Fibroblast of the aortic adventitia (primary cell): Measurements from ENCODE around the gene CCDC12. TPM values are rescaled to one million over a fixed set of nuclear protein-coding genes. Genes with fewer than 3 reads are reported as not detected.
"Not testable (repeated sequence)": the region's sequence is repeated elsewhere in the genome, so short reads cannot be mapped to it uniquely, and the experiment has no call there.

Experiments used
- DNase-seq: peaks from one replicate; pipeline ENCODE4 v3.0.0-alpha.2; 2010; ENCODE audit warnings: low read depth
- H3K4me3 ChIP-seq: 2 replicates; pipeline ENCODE4 v1.5.1; 2011; ENCODE audit warnings: low read depth, mild to moderate bottlenecking, control low read depth, low read length, moderate library complexity
- total RNA-seq: library from RNA; depleted of rRNA; stranded (reverse); fragments of >200 nt; gene quantifications from 2 replicates; pipeline ENCODE4 v1.2.3, GENCODE V29; 2012; ENCODE audit warnings: low replicate concordance
- TF ChIP-seq, protein P1 (sequence below): IDR thresholded peaks from 2 replicates; pipeline ENCODE4 v1.5.1; 2011; ENCODE audit warnings: mild to moderate bottlenecking, low read length, control low read depth, inconsistent platforms; ENCODE audit not compliant: insufficient read depth

The CCDC12 gene
- total RNA-seq, 1 donor, result 21.6 TPM

DNA sequence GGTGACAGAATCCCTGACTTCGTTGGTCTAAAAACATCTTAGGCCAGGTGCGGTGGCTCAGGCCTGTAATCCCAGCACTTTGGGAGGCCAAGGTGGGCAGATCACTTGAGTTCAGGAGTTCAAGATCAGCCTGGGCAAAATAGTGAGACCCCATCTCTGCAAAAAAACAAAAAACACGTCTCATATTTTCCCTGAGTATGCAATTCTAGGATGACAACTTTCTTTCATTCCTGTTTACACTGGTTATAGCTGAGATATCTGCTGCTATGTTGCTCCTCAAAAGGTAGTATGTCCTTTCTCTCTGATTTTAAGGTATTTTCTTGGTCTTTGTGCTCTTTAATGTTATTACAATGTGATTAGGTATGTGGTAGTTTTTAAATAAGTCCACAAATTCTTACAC, 59.7 kb downstream of the CCDC12 start:
- no peak for DNase-seq
- TF ChIP-seq, protein P1, sequence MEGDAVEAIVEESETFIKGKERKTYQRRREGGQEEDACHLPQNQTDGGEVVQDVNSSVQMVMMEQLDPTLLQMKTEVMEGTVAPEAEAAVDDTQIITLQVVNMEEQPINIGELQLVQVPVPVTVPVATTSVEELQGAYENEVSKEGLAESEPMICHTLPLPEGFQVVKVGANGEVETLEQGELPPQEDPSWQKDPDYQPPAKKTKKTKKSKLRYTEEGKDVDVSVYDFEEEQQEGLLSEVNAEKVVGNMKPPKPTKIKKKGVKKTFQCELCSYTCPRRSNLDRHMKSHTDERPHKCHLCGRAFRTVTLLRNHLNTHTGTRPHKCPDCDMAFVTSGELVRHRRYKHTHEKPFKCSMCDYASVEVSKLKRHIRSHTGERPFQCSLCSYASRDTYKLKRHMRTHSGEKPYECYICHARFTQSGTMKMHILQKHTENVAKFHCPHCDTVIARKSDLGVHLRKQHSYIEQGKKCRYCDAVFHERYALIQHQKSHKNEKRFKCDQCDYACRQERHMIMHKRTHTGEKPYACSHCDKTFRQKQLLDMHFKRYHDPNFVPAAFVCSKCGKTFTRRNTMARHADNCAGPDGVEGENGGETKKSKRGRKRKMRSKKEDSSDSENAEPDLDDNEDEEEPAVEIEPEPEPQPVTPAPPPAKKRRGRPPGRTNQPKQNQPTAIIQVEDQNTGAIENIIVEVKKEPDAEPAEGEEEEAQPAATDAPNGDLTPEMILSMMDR, result no peak
- no peak overlapping the region for H3K4me3 ChIP-seq

DNA sequence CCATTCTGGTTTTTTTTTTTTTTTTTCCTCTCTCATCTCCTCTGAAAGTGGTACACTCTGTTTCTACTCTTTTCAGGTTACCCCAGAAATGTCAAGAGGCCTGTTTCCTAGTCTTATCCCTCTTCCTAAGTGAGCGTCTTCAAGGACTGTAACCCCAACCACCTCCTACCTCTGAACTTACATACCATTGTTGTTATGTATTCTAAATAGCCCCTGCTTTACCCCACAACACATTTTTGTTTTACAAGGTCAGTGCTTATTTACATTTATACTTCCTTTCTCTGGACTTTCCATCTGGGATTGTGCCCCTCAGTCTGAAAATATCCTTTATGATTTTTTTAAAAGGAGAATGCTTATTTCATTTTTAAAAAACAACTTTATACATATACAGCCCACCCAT, 60.3 kb downstream of the CCDC12 start:
- H3K4me3 ChIP-seq, result no peak overlapping the region
- DNase-seq, result no peak
- TF ChIP-seq, protein P1, result no peak

DNA sequence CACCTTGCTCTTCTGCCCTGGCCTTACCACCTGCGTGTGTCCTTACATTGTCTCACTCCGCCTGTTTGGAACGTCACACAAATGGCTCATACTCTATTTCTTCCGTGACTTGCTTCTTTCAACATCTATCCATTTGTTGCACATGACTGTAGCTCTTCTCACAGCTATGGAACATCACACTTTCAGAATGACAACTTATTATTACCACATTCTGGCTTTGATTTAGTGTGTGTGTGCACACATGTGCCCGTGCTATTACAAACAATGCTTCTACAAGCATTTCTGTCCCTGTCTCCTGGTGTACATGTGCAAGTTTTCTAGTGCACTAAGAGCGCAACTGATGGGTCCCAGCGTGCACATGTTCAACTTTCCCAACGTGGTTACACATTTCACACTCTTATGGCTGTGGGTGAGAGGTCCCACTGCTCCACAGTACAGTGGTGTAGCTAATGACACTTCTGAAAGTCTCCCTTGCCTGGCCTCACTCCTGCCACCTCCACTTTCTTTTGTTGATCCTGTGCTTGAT, 61.2 kb downstream of the CCDC12 start:
- no peak for DNase-seq
- H3K4me3 ChIP-seq, result no peak overlapping the region
- TF ChIP-seq, protein P1, result no peak

DNA sequence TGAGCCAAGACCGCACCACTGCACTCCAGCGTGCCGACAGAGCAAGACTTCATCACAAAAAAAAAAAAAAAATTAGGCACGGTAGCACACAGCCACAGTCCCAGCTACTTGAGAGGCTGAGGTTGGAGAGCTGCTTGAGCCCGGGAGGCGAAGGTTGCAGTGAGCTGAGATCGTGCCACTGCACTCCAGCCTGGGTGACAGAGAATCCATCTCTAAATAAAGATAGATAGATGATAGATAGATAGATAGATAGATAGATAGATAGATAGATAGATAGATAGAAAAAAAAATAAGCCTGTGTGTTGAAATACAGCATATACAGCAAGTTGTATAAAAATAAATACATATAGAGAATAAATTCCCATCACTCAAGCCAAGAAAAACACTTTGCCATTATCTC, 61.7 kb downstream of the CCDC12 start:
- H3K4me3 ChIP-seq, result no peak overlapping the region
- TF ChIP-seq, protein P1, result no peak
- no peak for DNase-seq

DNA sequence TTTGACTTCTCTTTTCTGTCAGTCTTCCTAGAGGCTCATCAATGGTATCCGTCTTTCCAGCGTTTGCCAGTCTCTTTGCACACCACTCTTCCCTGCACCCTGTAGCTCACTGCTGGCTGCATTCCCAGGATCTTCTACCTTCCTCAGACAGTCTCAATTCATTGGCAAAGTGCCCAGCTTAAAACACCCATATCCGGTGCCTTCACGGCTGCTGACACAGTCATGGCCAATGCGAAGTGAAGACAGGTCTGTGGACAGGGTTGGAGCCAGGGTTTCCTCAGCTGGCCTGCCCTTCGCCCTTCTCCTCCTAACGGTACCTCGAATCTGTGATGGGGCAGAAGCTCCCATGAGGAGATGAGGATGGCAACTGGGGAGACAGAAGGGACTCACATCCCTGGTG, 62.9 kb downstream of the CCDC12 start:
- no peak overlapping the region for H3K4me3 ChIP-seq
- DNase-seq, result peak; percentile 37
- TF ChIP-seq, protein P1, result no peak

DNA sequence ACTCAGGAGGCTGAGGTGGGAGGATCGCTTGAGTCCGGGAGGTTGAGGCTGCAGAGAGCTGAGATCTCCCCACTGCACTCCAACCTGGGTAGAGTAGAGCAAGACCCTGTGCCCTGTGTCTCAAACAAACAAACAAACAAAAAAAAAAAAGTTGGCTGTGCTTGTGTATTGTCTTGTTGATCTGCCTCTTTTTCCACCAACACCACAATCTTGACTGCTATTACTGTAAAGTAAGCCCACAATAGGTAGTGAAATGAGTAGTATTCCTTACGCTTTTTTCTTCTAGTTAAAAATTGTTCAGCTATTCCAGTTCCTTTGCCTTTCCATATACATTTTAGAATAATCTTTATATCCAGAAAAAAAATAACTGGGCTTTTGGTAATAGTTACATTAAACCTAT, 63.6 kb downstream of the CCDC12 start:
- H3K4me3 ChIP-seq, result no peak overlapping the region
- DNase-seq, result no peak
- TF ChIP-seq, protein P1, result no peak

DNA sequence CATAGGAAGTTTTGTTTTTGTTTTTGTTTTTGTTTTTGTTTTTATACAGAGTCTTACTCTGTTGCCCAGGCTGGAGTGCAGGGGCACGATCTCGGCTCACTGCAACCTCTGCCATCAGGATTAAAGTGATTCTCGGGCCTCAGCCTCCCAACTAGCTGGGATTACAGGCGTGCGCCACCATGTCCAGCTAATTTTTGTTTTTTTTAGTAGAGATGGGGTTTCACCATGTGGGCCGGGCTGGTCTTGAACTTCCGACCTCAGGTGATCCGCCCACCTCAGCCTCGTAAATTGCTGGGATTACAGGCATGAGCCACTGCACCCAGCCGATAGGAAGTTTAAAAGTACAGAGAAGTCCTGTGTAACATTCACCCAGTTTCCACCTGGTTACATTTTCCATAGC, 65.6 kb downstream of the CCDC12 start:
- DNase-seq, H3K4me3 ChIP-seq: not testable (repeated sequence)
